Cardiac fibroblast (primary cell): ENCODE results near the gene TMEM72.

Experiments
- DNase-seq, 2 donors: peaks; one replicate each; pipeline versions ENCODE4 v3.0.0 to v3.0.0-alpha.2; 2010; ENCODE audit warnings: low read depth in 2 of 2
- H3K4me3 ChIP-seq, 2 donors: replicated peaks in 1 of 2; 1 replicate in 1 of 2; 2 replicates in 1 of 2; pipeline ENCODE4 v1.5.1; 2011; ENCODE audit warnings: low read depth in 2 of 2, low read length in 2 of 2, mild to moderate bottlenecking in 2 of 2, moderate library complexity in 1 of 2
- CTCF ChIP-seq: IDR thresholded peaks from one replicate; pipeline ENCODE4 v1.5.1; 2011; ENCODE audit warnings: low read depth, mild to moderate bottlenecking, low read length, inconsistent platforms

The TMEM72 gene

GRCh38 chr10:44975431-44976331, 64.5 kb downstream of the TMEM72 start:
- DNase-seq = peak; percentile 79 to 92
- TF ChIP-seq CTCF = no peak
- H3K4me3 ChIP-seq = peak overlapping the region; percentile 72 to 73

GRCh38 chr10:44976352-44977198, 65.4 kb downstream of the TMEM72 start:
- DNase-seq = peak in 1 of 2 donors; percentile 62

GRCh38 chr10:44977287-44978212, 66.4 kb downstream of the TMEM72 start:
- DNase-seq = peak in 1 of 2 donors; percentile 49
- H3K4me3 ChIP-seq = peak overlapping the region; percentile 72 to 73
- TF ChIP-seq CTCF = no peak

More at GRCh38 chr10:44976352-44977198, 65.4 kb downstream of the TMEM72 start:
- H3K4me3 ChIP-seq = peak overlapping the region; percentile 72 to 73
- TF ChIP-seq CTCF = no peak

- DNase-seq = no peak
- no peak for TF ChIP-seq CTCF
- peak overlapping the region; percentile 72 to 73 for H3K4me3 ChIP-seq
Observed at GRCh38 chr10:44978213-44978569, 67.1 kb downstream of the TMEM72 start.

- peak; percentile 90 to 98 for DNase-seq
- TF ChIP-seq CTCF = peak; percentile 14
- peak within 1 kb of the TSS; percentile 72 to 73 for H3K4me3 ChIP-seq
Observed at GRCh38 chr10:44978570-44979280, 67.6 kb downstream of the TMEM72 start, which contains the start of gene DEPP1. TSS of gene DEPP1 (minus strand) at chr10:44978809. CDS start at chr10:44978030, 779 bp downstream.
